ENCODE results near the gene CIAO2B.

Gene CIAO2B

DNA sequence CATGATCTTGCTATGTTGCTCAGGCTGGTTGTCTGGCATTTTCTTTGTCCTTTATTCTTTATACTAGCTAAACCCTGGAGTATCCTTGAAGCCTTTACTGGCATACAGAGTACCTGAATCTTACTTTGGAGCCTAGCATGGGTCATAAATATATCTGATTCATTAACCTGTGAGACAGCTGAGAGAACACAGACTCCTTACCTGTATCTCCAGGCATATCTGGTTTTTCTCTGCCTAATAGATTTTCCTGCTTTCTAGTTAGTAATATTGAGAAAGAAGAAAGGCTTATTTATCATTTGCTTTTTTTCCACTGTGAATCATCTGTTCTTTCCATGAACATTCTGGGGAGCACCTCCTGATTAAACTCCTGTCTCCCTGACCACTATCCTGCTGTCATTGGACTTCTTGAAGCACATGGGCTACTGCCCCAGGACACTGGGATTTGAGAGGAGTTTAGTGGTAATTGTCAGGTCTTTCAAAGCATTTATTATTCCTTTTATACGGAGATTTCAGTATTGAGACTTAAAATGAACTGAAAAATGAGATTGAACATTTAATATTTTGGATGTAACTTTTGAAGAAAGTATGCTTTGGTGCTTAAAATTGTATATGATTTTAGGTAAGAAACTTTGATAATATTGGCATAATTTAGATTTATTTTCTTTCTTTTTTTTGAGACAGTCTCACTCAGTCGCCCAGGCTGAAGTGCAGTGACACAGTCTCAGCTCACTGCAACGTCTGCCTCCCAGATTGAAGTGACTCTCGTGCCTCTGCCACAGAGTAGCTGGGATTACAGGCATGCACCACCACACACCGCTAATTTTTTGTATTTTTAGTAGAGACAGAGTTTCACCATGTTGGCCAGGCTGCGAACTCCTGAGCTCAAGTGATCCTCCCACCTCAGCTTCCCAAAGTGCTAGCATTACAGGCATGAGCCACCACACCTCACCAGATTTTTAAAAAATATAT, 45.3 kb downstream of the CIAO2B start:
- no peak for DNase-seq (ENCODE audit: low read depth in 2 of 2, low spot score in 1 of 2)

DNA sequence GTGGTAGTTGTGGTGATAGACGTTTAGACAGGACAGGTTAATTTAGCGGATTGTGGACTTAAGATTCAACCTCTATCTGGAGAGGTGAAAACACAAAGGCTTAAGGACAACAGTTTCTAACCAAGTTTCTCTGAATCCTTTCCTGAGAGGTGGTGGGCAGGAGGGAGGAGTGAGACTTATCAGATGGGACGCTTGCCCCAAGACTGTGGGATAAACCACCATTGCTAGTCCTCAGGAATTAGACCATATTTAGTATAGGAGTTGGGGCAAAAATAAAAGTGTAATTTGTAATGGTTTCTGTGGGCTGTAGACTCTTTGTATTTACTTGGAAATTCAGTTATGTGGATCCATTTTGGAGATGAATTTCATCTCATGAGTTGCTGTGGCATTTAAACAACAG, 47.3 kb downstream of the CIAO2B start:
- no peak for DNase-seq (ENCODE audit: low read depth in 2 of 2, low spot score in 1 of 2)

DNA sequence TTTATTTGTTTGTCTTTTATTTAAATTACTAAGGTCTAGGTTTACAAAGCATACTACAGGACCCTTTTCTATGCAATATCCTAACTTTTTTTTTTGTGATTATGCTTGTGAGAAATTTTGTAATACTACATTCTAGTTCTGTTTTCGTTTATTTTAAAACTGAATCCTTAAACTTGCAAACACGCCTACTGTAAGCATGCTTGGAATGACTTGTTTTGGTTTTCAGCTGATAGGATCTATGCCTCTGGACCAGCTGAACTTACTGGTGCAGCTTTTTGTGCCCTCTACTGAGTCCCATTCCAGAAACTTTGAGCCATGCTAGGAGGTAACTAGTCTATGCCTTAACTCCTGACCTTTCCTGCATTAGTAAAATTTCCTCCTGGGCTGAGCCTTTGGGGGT, 47.9 kb downstream of the CIAO2B start:
- DNase-seq (ENCODE audit: low read depth in 2 of 2, low spot score in 1 of 2) = no peak

DNA sequence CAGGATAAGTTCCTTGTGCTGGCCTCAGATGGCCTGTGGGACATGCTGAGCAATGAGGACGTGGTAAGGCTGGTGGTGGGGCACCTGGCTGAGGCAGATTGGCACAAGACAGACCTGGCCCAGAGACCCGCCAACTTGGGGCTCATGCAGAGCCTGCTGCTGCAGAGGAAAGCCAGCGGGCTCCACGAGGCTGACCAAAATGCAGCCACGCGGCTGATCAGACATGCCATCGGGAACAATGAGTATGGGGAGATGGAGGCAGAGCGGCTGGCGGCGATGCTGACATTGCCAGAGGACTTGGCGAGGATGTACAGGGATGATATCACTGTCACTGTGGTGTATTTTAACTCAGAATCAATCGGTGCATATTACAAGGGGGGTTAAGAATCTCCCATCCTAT, 48.7 kb downstream of the CIAO2B start:
- DNase-seq (ENCODE audit: low read depth in 2 of 2, low spot score in 1 of 2) = no peak

DNA sequence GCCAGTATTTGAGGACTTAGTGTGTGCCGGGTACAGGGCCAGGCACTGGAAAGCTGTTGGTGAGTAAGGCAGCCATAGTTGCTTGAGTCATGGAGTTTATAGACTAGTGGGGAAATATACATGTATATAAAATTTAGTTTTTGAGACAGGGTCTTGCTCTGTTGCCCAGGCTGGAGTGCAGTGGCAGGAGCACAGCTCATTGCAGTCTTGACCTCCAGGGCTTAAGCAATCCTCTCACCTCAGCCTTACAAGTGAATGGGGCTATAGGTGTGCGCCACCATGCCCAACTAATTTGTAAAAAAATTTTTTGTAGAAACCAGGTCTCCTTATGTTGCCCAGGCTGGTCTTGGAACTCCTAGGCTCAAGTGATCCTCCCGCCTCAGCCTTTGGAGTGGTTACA, 51.5 kb downstream of the CIAO2B start:
- DNase-seq (ENCODE audit: low read depth in 2 of 2, low spot score in 1 of 2) = no peak

All from stimulated activated CD8-positive, alpha-beta memory T cell treated with anti-CD3 and anti-CD28 coated beads, Interleukin-4, amount 100 ng/mL, for 4 hours (primary cell).